CD14-positive monocyte (primary cell): ENCODE data around the gene LSP1. TPM values are rescaled to one million over a fixed set of nuclear protein-coding genes. Genes with fewer than 3 reads are reported as not detected.

Experiments
- DNase-seq, 3 donors: peaks; one replicate each; pipeline ENCODE4 v3.0.0-alpha.2; 2011 to 2022
- H2AFZ ChIP-seq: 2 replicates; pipeline ENCODE4 v1.6.0; 2012; ENCODE audit warnings: mild to moderate bottlenecking, low read depth, low read length, inconsistent platforms; ENCODE audit not compliant: insufficient read depth, poor library complexity, severe bottlenecking
- H3K27ac ChIP-seq, 2 donors: 1 replicate in 1 of 2; 2 replicates in 1 of 2; pipeline ENCODE4 v1.5.1; 2012 to 2013; ENCODE audit warnings: low read length in 2 of 2, control low read depth in 1 of 2, inconsistent platforms in 1 of 2, low read depth in 1 of 2, mild to moderate bottlenecking in 1 of 2
- H3K27me3 ChIP-seq, 2 donors: one replicate each; pipeline versions ENCODE4 v1.6.0 to v1.6.1; 2011 to 2013; ENCODE audit warnings: low read length in 2 of 2; ENCODE audit not compliant: control insufficient read depth in 2 of 2, insufficient read depth in 2 of 2
- H3K36me3 ChIP-seq, 2 donors: replicated peaks in 1 of 2; 1 replicate in 1 of 2; 2 replicates in 1 of 2; pipeline versions ENCODE4 v1.5.1 to v1.6.1; 2012 to 2013; ENCODE audit warnings: low read length in 2 of 2, control low read depth in 1 of 2, inconsistent platforms in 1 of 2, mild to moderate bottlenecking in 1 of 2; ENCODE audit not compliant: insufficient read depth in 2 of 2, control insufficient read depth in 1 of 2
- H3K4me1 ChIP-seq, 2 donors: 1 replicate in 1 of 2; 2 replicates in 1 of 2; pipeline versions ENCODE4 v1.5.1 to v1.6.1; 2012 to 2013; ENCODE audit warnings: low read length in 2 of 2, control low read depth in 1 of 2, inconsistent platforms in 1 of 2, mild to moderate bottlenecking in 1 of 2, moderate library complexity in 1 of 2; ENCODE audit not compliant: insufficient read depth in 2 of 2, control insufficient read depth in 1 of 2
- H3K4me2 ChIP-seq: replicated peaks from 2 replicates; pipeline ENCODE3; 2012; ENCODE audit warnings: low read length, moderate library complexity, mild to moderate bottlenecking; ENCODE audit not compliant: poor library complexity, severe bottlenecking; ENCODE audit errors: extremely low read depth
- H3K4me3 ChIP-seq, 3 experiments: fragments of 200-600 bp in 1 of 3; sonication (generic) in 1 of 3; replicated peaks in 1 of 3; 1 replicate in 2 of 3; 2 replicates in 1 of 3; pipeline ENCODE4 v1.5.1; 2011 to 2013; ENCODE audit warnings: low read length in 3 of 3, mild to moderate bottlenecking in 3 of 3, control low read depth in 2 of 3, low read depth in 2 of 3, inconsistent platforms in 1 of 3, moderate library complexity in 1 of 3
- H3K79me2 ChIP-seq: 2 replicates; pipeline ENCODE4 v1.6.0; 2012; ENCODE audit warnings: mild to moderate bottlenecking, control low read depth, inconsistent platforms, low read length, moderate library complexity; ENCODE audit not compliant: insufficient read depth
- H3K9ac ChIP-seq: 2 replicates; pipeline ENCODE4 v1.6.0; 2017; ENCODE audit warnings: low read length, mild to moderate bottlenecking; ENCODE audit not compliant: insufficient read depth, poor library complexity, severe bottlenecking
- H3K9me3 ChIP-seq, 2 donors: replicated peaks in 1 of 2; 1 replicate in 1 of 2; 2 replicates in 1 of 2; pipeline versions ENCODE4 v1.5.1 to v1.6.1; 2012 to 2013; ENCODE audit warnings: low read length in 2 of 2, control low read depth in 1 of 2; ENCODE audit not compliant: control insufficient read depth in 1 of 2, insufficient read depth in 1 of 2
- H4K20me1 ChIP-seq: 2 replicates; pipeline ENCODE4 v1.6.0; 2012; ENCODE audit warnings: mild to moderate bottlenecking, low read length, control low read depth, moderate library complexity; ENCODE audit not compliant: insufficient read depth
- H3K27ac Mint-ChIP-seq, 7 donors: one replicate each; pipeline ENCODE4 v1.8.0; 2020; ENCODE audit warnings: mild to moderate bottlenecking in 7 of 7, mixed read lengths in 7 of 7, moderate library complexity in 6 of 7, inconsistent platforms in 2 of 7
- H3K27me3 Mint-ChIP-seq, 3 donors: one replicate each; pipeline ENCODE4 v1.8.0; 2021 to 2022; ENCODE audit warnings: low read depth in 3 of 3, mild to moderate bottlenecking in 3 of 3, mixed read lengths in 3 of 3, moderate library complexity in 3 of 3, inconsistent platforms in 1 of 3
- H3K36me3 Mint-ChIP-seq, 2 donors: one replicate each; pipeline ENCODE4 v1.8.0; 2020; ENCODE audit warnings: mixed read lengths in 2 of 2, inconsistent platforms in 1 of 2, mild to moderate bottlenecking in 1 of 2
- H3K4me1 Mint-ChIP-seq: one replicate; pipeline ENCODE4 v1.8.0; 2020; ENCODE audit warnings: mild to moderate bottlenecking, mixed read lengths
- H3K4me3 Mint-ChIP-seq, 2 donors: one replicate each; pipeline ENCODE4 v1.8.0; 2020; ENCODE audit warnings: mild to moderate bottlenecking in 2 of 2, mixed read lengths in 2 of 2, moderate library complexity in 1 of 2
- H3K9me3 Mint-ChIP-seq, 7 donors: one replicate each; pipeline ENCODE4 v1.8.0; 2020 to 2022; ENCODE audit warnings: mixed read lengths in 7 of 7, mild to moderate bottlenecking in 6 of 7, moderate library complexity in 6 of 7, inconsistent platforms in 2 of 7
- WGBS: methylation state at CpG from one replicate; pipeline ENCODE4 v1.1.5; 2013; ENCODE audit warnings: missing lambda C conversion rate; ENCODE audit not compliant: insufficient coverage; 5-methylcytosine and 5-hydroxymethylcytosine counted together
- intact Hi-C, 2 donors: fragments of 100-400 bp; cut with micrococcal nuclease; formaldehyde crosslinking; loops; one replicate each; pipeline versions ENCODE4 v1.15.0 to v1.15.1; 2023
- polyA plus RNA-seq, 3 donors: library from polyadenylated mRNA; depleted of rRNA in 1 of 3; unstranded in 2 of 3; stranded (reverse) in 1 of 3; fragments of 300-500 nt in 2 of 3; fragments of >200 nt in 1 of 3; fragmentation: Illumina TruSeq in 2 of 3; gene quantifications; 1 replicate in 2 of 3; 2 replicates in 1 of 3; pipeline ENCODE4 v1.2.3, GENCODE V29; 2012 to 2021
- TF ChIP-seq, protein P1 (sequence below): fragments of 200-600 bp; IDR thresholded peaks from one replicate; pipeline ENCODE4 v1.8.0; 2022; ENCODE audit warnings: antibody characterized with exemption, mild to moderate bottlenecking

The LSP1 gene
- polyA plus RNA-seq, 3 donors: 387 to 646 (median 542) TPM

DNA sequence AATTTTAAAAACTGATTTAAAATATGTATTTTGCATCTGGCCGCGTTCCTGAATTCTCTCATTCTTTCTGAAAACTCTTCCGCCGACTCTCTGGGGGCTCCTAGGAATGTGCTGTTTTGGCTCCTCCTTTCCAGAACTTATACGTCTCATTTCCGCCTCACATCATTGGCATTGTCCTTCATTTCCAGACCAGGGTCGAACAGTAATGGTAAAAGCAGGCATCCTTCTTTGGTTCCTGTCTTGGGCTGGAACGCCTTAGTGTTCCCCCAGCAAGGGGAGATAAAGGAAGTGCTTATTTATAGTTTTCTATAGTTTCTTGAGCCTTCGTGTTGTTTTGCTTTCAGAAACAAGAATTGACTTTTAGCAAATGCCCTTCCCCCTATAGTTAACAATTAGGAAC, 55.7 kb downstream of the LSP1 start:
- no peak overlapping the region for H3K27ac ChIP-seq
- H3K27ac Mint-ChIP-seq: peak overlapping the region in 1 of 7 donors; percentile 21
- H3K4me3 Mint-ChIP-seq: no peak overlapping the region
- H3K36me3 Mint-ChIP-seq: peaks cover 6 to 10% of the 10 kb centered on the region in 2 donors
- no peaks in the 10 kb centered on the region for H3K79me2 ChIP-seq
- no peak overlapping the region for H2AFZ ChIP-seq
- no peaks in the 10 kb centered on the region for H3K9me3 Mint-ChIP-seq
- no peaks in the 10 kb centered on the region for H3K36me3 ChIP-seq
- H3K4me1 ChIP-seq: peaks cover 15% of the 10 kb centered on the region in 2 donors
- H3K9ac ChIP-seq: no peak overlapping the region
- DNase-seq: no peak
- H4K20me1 ChIP-seq: no peaks in the 10 kb centered on the region
- intact Hi-C loops: no loop called here
- no peaks in the 10 kb centered on the region for H3K27me3 ChIP-seq
- H3K4me1 Mint-ChIP-seq: peaks cover 19% of the 10 kb centered on the region
- peaks cover 0 to 10% (median 2%) of the 10 kb centered on the region in 3 donors for H3K27me3 Mint-ChIP-seq
- no peak overlapping the region for H3K4me2 ChIP-seq
- no peaks in the 10 kb centered on the region for H3K9me3 ChIP-seq
- TF ChIP-seq, protein P1, sequence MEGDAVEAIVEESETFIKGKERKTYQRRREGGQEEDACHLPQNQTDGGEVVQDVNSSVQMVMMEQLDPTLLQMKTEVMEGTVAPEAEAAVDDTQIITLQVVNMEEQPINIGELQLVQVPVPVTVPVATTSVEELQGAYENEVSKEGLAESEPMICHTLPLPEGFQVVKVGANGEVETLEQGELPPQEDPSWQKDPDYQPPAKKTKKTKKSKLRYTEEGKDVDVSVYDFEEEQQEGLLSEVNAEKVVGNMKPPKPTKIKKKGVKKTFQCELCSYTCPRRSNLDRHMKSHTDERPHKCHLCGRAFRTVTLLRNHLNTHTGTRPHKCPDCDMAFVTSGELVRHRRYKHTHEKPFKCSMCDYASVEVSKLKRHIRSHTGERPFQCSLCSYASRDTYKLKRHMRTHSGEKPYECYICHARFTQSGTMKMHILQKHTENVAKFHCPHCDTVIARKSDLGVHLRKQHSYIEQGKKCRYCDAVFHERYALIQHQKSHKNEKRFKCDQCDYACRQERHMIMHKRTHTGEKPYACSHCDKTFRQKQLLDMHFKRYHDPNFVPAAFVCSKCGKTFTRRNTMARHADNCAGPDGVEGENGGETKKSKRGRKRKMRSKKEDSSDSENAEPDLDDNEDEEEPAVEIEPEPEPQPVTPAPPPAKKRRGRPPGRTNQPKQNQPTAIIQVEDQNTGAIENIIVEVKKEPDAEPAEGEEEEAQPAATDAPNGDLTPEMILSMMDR: no peak
- WGBS: 77% methylated on average over 6 of the region's 9 CpGs
- H3K4me3 ChIP-seq: no peak overlapping the region

DNA sequence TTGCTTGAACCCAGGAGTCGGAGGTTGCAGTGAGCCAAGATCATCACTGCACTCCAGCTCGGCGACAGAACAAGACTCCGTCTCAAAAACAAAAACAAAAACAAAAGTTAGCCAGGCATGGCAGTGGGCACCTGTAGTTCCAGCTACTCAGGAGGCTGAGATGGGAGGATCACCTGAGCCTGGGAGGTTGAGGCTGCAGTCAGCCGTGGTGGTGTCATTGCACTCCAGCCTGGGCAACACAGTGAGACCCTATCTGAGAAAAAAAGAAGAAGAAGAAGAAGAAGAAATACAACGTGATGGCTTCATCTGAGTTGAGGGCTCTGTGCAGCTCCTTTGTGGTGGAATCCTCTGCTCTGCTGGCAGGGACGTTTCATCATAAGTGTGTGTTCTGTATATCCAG, 56.6 kb downstream of the LSP1 start:
- Histone ChIP-seq H3K27me3 (no peaks in the 10 kb centered on the region), H3K4me3 (no peak overlapping the region), H3K27ac (no peak overlapping the region), H4K20me1 (no peaks in the 10 kb centered on the region), H3K4me2 (no peak overlapping the region), H3K9me3 (no peaks in the 10 kb centered on the region), H3K4me1 (peaks cover 15% of the 10 kb centered on the region in 2 donors), H3K36me3 (no peaks in the 10 kb centered on the region), H3K9ac (no peak overlapping the region), H3K79me2 (no peaks in the 10 kb centered on the region), H2AFZ (no peak overlapping the region)
- peaks cover 0 to 10% (median 6%) of the 10 kb centered on the region in 3 donors for H3K27me3 Mint-ChIP-seq
- TF ChIP-seq, protein P1: no peak
- H3K36me3 Mint-ChIP-seq: peaks cover 6 to 8% of the 10 kb centered on the region in 2 donors
- H3K27ac Mint-ChIP-seq: no peak overlapping the region
- H3K9me3 Mint-ChIP-seq: no peaks in the 10 kb centered on the region
- peaks cover 19% of the 10 kb centered on the region for H3K4me1 Mint-ChIP-seq
- WGBS: 93% methylated on average over 5 of the region's 7 CpGs
- H3K4me3 Mint-ChIP-seq: no peak overlapping the region
- DNase-seq: no peak
- intact Hi-C loops: no loop called here
